PFSK-1 (cell line): ENCODE data around the gene MARF1.

Source experiments
- POLR2AphosphoS5 ChIP-seq: IDR thresholded peaks from 2 replicates; pipeline ENCODE4 v1.6.1; 2012; ENCODE audit warnings: low read depth, mild to moderate bottlenecking, control low read depth, low read length, moderate library complexity
- REST ChIP-seq, 2 experiments: IDR thresholded peaks; 2 replicates each; pipeline versions ENCODE4 v1.6.1 to v1.8.0; 2011 to 2012; ENCODE audit warnings: low read depth in 2 of 2, low read length in 2 of 2, control low read depth in 1 of 2, inconsistent platforms in 1 of 2, mild to moderate bottlenecking in 1 of 2, moderate library complexity in 1 of 2; ENCODE audit not compliant: insufficient read depth in 1 of 2
- SIN3A ChIP-seq: IDR thresholded peaks from 2 replicates; pipeline ENCODE4 v1.6.1; 2012; ENCODE audit warnings: mild to moderate bottlenecking, low read length, moderate library complexity, borderline replicate concordance; ENCODE audit not compliant: insufficient read depth

GRCh38 chr16:15616475-15617165, 26.3 kb downstream of the MARF1 start:
- no peak for TF ChIP-seq POLR2AphosphoS5
- no peak for TF ChIP-seq SIN3A
- TF ChIP-seq REST (IDR thresholded peaks at IDR 0.05; ENCODE audit: insufficient read depth in 1 of 2, low read depth in 2 of 2, low read length in 2 of 2): no peak
